ENCODE data around the gene P3H2. TPM values are rescaled to one million over a fixed set of nuclear protein-coding genes. Genes with fewer than 3 reads are reported as not detected.
A peak's percentile ranks its signal among the peaks of the same experiment; 100 is the strongest.

Gene P3H2
- polyA plus RNA-seq, 1 experiment: 32.6 TPM

GRCh38 chr3:190009614-190010013, 111.1 kb downstream of the P3H2 start:
- DNase-seq (ENCODE audit: low read depth, low spot score): no peak
- Histone ChIP-seq H3K9me3 (ENCODE audit: control insufficient read depth, insufficient read depth, low read length) (no peaks in the 10 kb centered on the region), H3K4me3 (ENCODE audit: low read depth, low read length) (no peak overlapping the region), H3K27ac (ENCODE audit: low read depth, low read length) (no peak overlapping the region), H3K27me3 (ENCODE audit: control insufficient read depth, insufficient read depth, low read length) (no peaks in the 10 kb centered on the region)
- ChIA-PET CTCF (no interaction called here), POLR2A (no interaction called here)
- no peak for TF ChIP-seq CTCF (IDR thresholded peaks at IDR 0.05; ENCODE audit: low read depth, low read length)

GRCh38 chr3:190008432-190008831, 112.3 kb downstream of the P3H2 start:
- CTCF ChIA-PET: interaction anchor here (1.1 to 1.6 kb wide), 2 partner anchors 112 to 216 kb away, joined by 3 read pairs; partner anchors contain the start of gene P3H2
- no peak overlapping the region for H3K27ac ChIP-seq (ENCODE audit: low read depth, low read length)
- peak; percentile 30 for DNase-seq (ENCODE audit: low read depth, low spot score)
- POLR2A ChIA-PET: interaction anchor here (1.1 kb wide), 1 partner anchor 56 kb away, joined by 3 read pairs; no protein-coding TSS in a partner anchor
- H3K9me3 ChIP-seq (ENCODE audit: control insufficient read depth, insufficient read depth, low read length): no peaks in the 10 kb centered on the region
- no peak for TF ChIP-seq CTCF (IDR thresholded peaks at IDR 0.05; ENCODE audit: low read depth, low read length)
- no peak overlapping the region for H3K4me3 ChIP-seq (ENCODE audit: low read depth, low read length)
- no peaks in the 10 kb centered on the region for H3K27me3 ChIP-seq (ENCODE audit: control insufficient read depth, insufficient read depth, low read length)

- Histone ChIP-seq H3K9me3 (ENCODE audit: control insufficient read depth, insufficient read depth, low read length) (no peaks in the 10 kb centered on the region), H3K27ac (ENCODE audit: low read depth, low read length) (no peak overlapping the region), H3K27me3 (ENCODE audit: control insufficient read depth, insufficient read depth, low read length) (no peaks in the 10 kb centered on the region), H3K4me3 (ENCODE audit: low read depth, low read length) (no peak overlapping the region)
- ChIA-PET CTCF (interaction anchor here (0.5 to 2.0 kb wide), 5 partner anchors 44 to 438 kb away, joined by 3 to 10 read pairs (median 3); partner anchors contain the start of genes CLDN1 and P3H2), POLR2A (no interaction called here)
- DNase-seq (ENCODE audit: low read depth, low spot score): no peak
- TF ChIP-seq CTCF (IDR thresholded peaks at IDR 0.05; ENCODE audit: low read depth, low read length): no peak
Measured at GRCh38 chr3:190005343-190006113, 115.2 kb downstream of the P3H2 start.

- DNase-seq (ENCODE audit: low read depth, low spot score): no peak
- TF ChIP-seq CTCF (IDR thresholded peaks at IDR 0.05; ENCODE audit: low read depth, low read length): no peak
- Histone ChIP-seq H3K27ac (ENCODE audit: low read depth, low read length) (no peak overlapping the region), H3K4me3 (ENCODE audit: low read depth, low read length) (no peak overlapping the region), H3K9me3 (ENCODE audit: control insufficient read depth, insufficient read depth, low read length) (no peaks in the 10 kb centered on the region), H3K27me3 (ENCODE audit: control insufficient read depth, insufficient read depth, low read length) (no peaks in the 10 kb centered on the region)
- ChIA-PET POLR2A (interaction anchor here (0.9 kb wide), 1 partner anchor 22 kb away, joined by 3 read pairs; no protein-coding TSS in a partner anchor), CTCF (interaction anchor here (0.8 to 2.0 kb wide), 3 partner anchors 43 to 318 kb away, joined by 3 to 10 read pairs (median 4); partner anchors contain the start of genes CLDN1 and P3H2)
Measured at GRCh38 chr3:190004656-190005055, 116.0 kb downstream of the P3H2 start.

- TF ChIP-seq CTCF (IDR thresholded peaks at IDR 0.05; ENCODE audit: low read depth, low read length): no peak
- no peaks in the 10 kb centered on the region for H3K9me3 ChIP-seq (ENCODE audit: control insufficient read depth, insufficient read depth, low read length)
- H3K27ac ChIP-seq (ENCODE audit: low read depth, low read length): no peak overlapping the region
- ChIA-PET CTCF (no interaction called here), POLR2A (interaction anchor here (0.9 to 1.2 kb wide), 2 partner anchors 21 to 583 kb away, joined by 3 to 8 read pairs; no protein-coding TSS in a partner anchor)
- H3K27me3 ChIP-seq (ENCODE audit: control insufficient read depth, insufficient read depth, low read length): no peaks in the 10 kb centered on the region
- no peak overlapping the region for H3K4me3 ChIP-seq (ENCODE audit: low read depth, low read length)
- DNase-seq (ENCODE audit: low read depth, low spot score): peak; percentile 13
Measured at GRCh38 chr3:190003681-190004123, 117.0 kb downstream of the P3H2 start.

Data from AG04450 (cell line).